Osteoblast (primary cell): ENCODE measurements around the gene WDR7. TPM values are rescaled to one million over a fixed set of nuclear protein-coding genes. Genes with fewer than 3 reads are reported as not detected.

Experiments
- DNase-seq: peaks from one replicate; pipeline ENCODE4 v3.0.0; 2011; ENCODE audit warnings: low spot score, mixed read lengths; ENCODE audit not compliant: insufficient read length; ENCODE audit errors: missing footprints
- H2AFZ ChIP-seq: 2 replicates; pipeline ENCODE4 v1.6.0; 2011; ENCODE audit warnings: mild to moderate bottlenecking, low read length
- H3K27ac ChIP-seq: 2 replicates; pipeline ENCODE4 v1.5.1; 2011; ENCODE audit warnings: mild to moderate bottlenecking, low read depth, low read length, moderate library complexity
- H3K27me3 ChIP-seq: 2 replicates; pipeline ENCODE4 v1.6.0; 2012; ENCODE audit warnings: mild to moderate bottlenecking, control low read depth, inconsistent platforms, low read length, moderate library complexity; ENCODE audit not compliant: insufficient read depth
- H3K36me3 ChIP-seq: 2 replicates; pipeline ENCODE4 v1.5.1; 2011; ENCODE audit warnings: mild to moderate bottlenecking, low read length, control low read depth, moderate library complexity; ENCODE audit not compliant: insufficient read depth
- H3K4me1 ChIP-seq: 2 replicates; pipeline ENCODE4 v1.5.1; 2011; ENCODE audit warnings: mild to moderate bottlenecking, low read length, control low read depth, moderate library complexity; ENCODE audit not compliant: insufficient read depth
- H3K4me2 ChIP-seq: 2 replicates; pipeline ENCODE4 v1.6.0; 2011; ENCODE audit warnings: mild to moderate bottlenecking, low read length; ENCODE audit not compliant: insufficient read depth
- H3K4me3 ChIP-seq: fragments of 200-600 bp; sonication (generic); 3 replicates; pipeline ENCODE4 v1.5.1; 2012; ENCODE audit warnings: mild to moderate bottlenecking, low read length, inconsistent platforms; ENCODE audit not compliant: insufficient read depth
- H3K79me2 ChIP-seq: 2 replicates; pipeline ENCODE4 v1.6.0; 2012; ENCODE audit warnings: mild to moderate bottlenecking, low read length, control low read depth, inconsistent platforms; ENCODE audit not compliant: insufficient read depth
- H3K9me3 ChIP-seq: 2 replicates; pipeline ENCODE4 v1.5.1; 2011; ENCODE audit warnings: low read depth, low read length, control low read depth
- H4K20me1 ChIP-seq: 2 replicates; pipeline ENCODE4 v1.6.0; 2012; ENCODE audit warnings: mild to moderate bottlenecking, low read length, control low read depth; ENCODE audit not compliant: insufficient read depth
- CTCF ChIP-seq: IDR thresholded peaks from 2 replicates; pipeline ENCODE4 v1.5.1; 2011; ENCODE audit warnings: mild to moderate bottlenecking, low read depth, low read length, moderate library complexity; ENCODE audit errors: extremely low read depth
- total RNA-seq: library from RNA; depleted of rRNA; stranded (reverse); fragments of >200 nt; gene quantifications from 2 replicates; pipeline ENCODE4 v1.2.3, GENCODE V29; 2012

The WDR7 gene
- total RNA-seq, 1 donor = 23.2 TPM

GRCh38 chr18:57050310-57050949 is 399.3 kb downstream of the WDR7 start:
- no peaks in the 10 kb centered on the region for H3K9me3 ChIP-seq
- H3K79me2 ChIP-seq = no peaks in the 10 kb centered on the region
- TF ChIP-seq CTCF = no peak
- DNase-seq = no peak
- no peak overlapping the region for H2AFZ ChIP-seq
- H3K4me3 ChIP-seq = no peak overlapping the region
- no peak overlapping the region for H3K4me2 ChIP-seq
- no peaks in the 10 kb centered on the region for H3K36me3 ChIP-seq
- peaks cover 2% of the 10 kb centered on the region for H3K27me3 ChIP-seq
- H3K27ac ChIP-seq = no peak overlapping the region
- H4K20me1 ChIP-seq = no peaks in the 10 kb centered on the region
- no peaks in the 10 kb centered on the region for H3K4me1 ChIP-seq

- Histone ChIP-seq H3K4me1 (no peaks in the 10 kb centered on the region), H3K27ac (no peak overlapping the region), H3K36me3 (no peaks in the 10 kb centered on the region), H2AFZ (no peak overlapping the region), H3K27me3 (peaks cover 2% of the 10 kb centered on the region), H4K20me1 (no peaks in the 10 kb centered on the region), H3K4me3 (no peak overlapping the region), H3K9me3 (no peaks in the 10 kb centered on the region), H3K79me2 (no peaks in the 10 kb centered on the region), H3K4me2 (no peak overlapping the region)
- TF ChIP-seq CTCF = no peak
- DNase-seq = no peak
Observed at GRCh38 chr18:57051021-57051656, 400.0 kb downstream of the WDR7 start.

GRCh38 chr18:57051657-57052044 is 400.5 kb downstream of the WDR7 start:
- Histone ChIP-seq H3K79me2 (no peaks in the 10 kb centered on the region), H3K36me3 (no peaks in the 10 kb centered on the region), H3K4me3 (no peak overlapping the region), H3K27ac (no peak overlapping the region), H3K4me2 (no peak overlapping the region), H3K4me1 (no peaks in the 10 kb centered on the region), H3K27me3 (peaks cover 2% of the 10 kb centered on the region), H2AFZ (no peak overlapping the region), H3K9me3 (no peaks in the 10 kb centered on the region), H4K20me1 (no peaks in the 10 kb centered on the region)
- TF ChIP-seq CTCF = no peak
- no peak for DNase-seq

GRCh38 chr18:57052173-57052572 is 401.0 kb downstream of the WDR7 start:
- Histone ChIP-seq H3K36me3 (no peaks in the 10 kb centered on the region), H2AFZ (no peak overlapping the region), H4K20me1 (no peaks in the 10 kb centered on the region), H3K27ac (no peak overlapping the region), H3K4me2 (no peak overlapping the region), H3K79me2 (no peaks in the 10 kb centered on the region), H3K4me1 (no peaks in the 10 kb centered on the region), H3K9me3 (no peaks in the 10 kb centered on the region), H3K4me3 (no peak overlapping the region), H3K27me3 (peaks cover 2% of the 10 kb centered on the region)
- TF ChIP-seq CTCF = no peak
- DNase-seq = no peak
